Endothelial cell of umbilical vein (primary cell): ENCODE measurements around the gene DNAJC6.

Experiments used
- CTCF ChIP-seq, 2 donors: IDR thresholded peaks; 1 replicate in 1 of 2; 2 replicates in 1 of 2; pipeline ENCODE4 v1.5.1; 2011; ENCODE audit warnings: low read length in 2 of 2, mild to moderate bottlenecking in 2 of 2, moderate library complexity in 2 of 2, control low read depth in 1 of 2, inconsistent platforms in 1 of 2, low read depth in 1 of 2; ENCODE audit not compliant: insufficient read depth in 1 of 2; ENCODE audit errors: extremely low read depth in 1 of 2
- EZH2 ChIP-seq: IDR thresholded peaks from 2 replicates; pipeline ENCODE4 v1.6.1; 2012; ENCODE audit warnings: borderline replicate concordance, low read depth, mild to moderate bottlenecking, moderate library complexity, low read length, inconsistent platforms; ENCODE audit not compliant: severe bottlenecking
- FOS ChIP-seq: IDR thresholded peaks from 2 replicates; pipeline ENCODE4 v1.6.1; 2011; ENCODE audit warnings: mild to moderate bottlenecking, low read length, moderate library complexity, borderline replicate concordance; ENCODE audit not compliant: insufficient read depth
- MAX ChIP-seq: IDR thresholded peaks from 2 replicates; pipeline ENCODE4 v1.6.1; 2011; ENCODE audit not compliant: insufficient read depth, insufficient read length
- POLR2A ChIP-seq: IDR thresholded peaks from 2 replicates; pipeline ENCODE4 v1.6.1; 2012; ENCODE audit warnings: low read depth, mild to moderate bottlenecking, control low read depth, low read length
- POLR2AphosphoS5 ChIP-seq: IDR thresholded peaks from 2 replicates; pipeline ENCODE4 v1.6.1; 2012; ENCODE audit warnings: low read depth, mild to moderate bottlenecking, control low read depth, low read length, moderate library complexity; ENCODE audit not compliant: insufficient read depth

GRCh38 chr1:65289449-65289848, 19.9 kb upstream of the DNAJC6 start:
- TF ChIP-seq CTCF (IDR thresholded peaks at IDR 0.05; ENCODE audit: extremely low read depth in 1 of 2, insufficient read depth in 1 of 2, low read depth in 1 of 2, low read length in 2 of 2) (no peak), POLR2A (no peak), EZH2 (no peak), MAX (no peak), POLR2AphosphoS5 (no peak), FOS (no peak)
